CD4-positive, alpha-beta T cell treated with Interleukin-10 for 1 hour (primary cell): Measurements from ENCODE around the gene SARS2.
"Not testable (repeated sequence)": the region's sequence is repeated elsewhere in the genome, so short reads cannot be mapped to it uniquely, and the experiment has no call there.

ENCODE experiments used
- DNase-seq: peaks from one replicate; pipeline ENCODE4 v3.0.0-alpha.2; 2020

The SARS2 gene

DNA sequence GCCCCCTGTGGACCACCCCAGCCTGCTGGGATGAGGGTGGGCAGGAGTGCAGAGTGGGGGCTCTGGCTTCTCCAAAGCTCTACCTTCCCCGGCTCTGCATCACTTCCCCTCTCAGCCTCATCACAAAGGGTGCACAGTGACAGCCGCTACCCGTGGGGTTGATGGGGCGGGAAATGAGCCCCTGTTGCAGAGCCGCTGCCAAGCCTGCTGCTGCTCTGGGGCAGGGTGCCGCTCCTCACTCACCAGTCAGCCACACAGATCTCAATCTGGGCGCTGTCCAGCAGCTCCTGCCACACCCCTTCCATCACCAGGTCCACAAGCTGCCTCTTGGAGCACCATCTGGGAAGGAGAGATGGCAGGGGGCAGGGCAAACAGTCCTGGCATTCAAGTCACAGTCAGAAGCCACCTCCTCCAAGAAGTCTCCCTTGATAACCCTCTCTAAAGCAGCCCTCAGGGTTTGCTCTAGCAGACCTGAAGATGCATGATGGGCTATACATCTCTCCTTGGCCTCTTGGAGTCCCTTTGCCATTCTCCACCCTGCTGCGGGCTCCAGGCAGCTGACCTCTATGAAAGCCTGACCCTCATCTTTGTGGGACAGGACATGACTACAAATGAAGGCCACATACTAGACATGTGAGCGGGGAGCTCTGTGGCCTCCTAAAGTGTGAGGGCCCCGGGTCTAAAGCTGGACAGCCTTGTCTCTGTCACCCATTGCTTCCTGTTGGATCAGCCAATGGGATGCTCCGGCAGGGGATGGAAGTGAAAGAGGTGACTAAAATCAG is 15.9 kb upstream of the SARS2 start:
- no peak for DNase-seq

DNA sequence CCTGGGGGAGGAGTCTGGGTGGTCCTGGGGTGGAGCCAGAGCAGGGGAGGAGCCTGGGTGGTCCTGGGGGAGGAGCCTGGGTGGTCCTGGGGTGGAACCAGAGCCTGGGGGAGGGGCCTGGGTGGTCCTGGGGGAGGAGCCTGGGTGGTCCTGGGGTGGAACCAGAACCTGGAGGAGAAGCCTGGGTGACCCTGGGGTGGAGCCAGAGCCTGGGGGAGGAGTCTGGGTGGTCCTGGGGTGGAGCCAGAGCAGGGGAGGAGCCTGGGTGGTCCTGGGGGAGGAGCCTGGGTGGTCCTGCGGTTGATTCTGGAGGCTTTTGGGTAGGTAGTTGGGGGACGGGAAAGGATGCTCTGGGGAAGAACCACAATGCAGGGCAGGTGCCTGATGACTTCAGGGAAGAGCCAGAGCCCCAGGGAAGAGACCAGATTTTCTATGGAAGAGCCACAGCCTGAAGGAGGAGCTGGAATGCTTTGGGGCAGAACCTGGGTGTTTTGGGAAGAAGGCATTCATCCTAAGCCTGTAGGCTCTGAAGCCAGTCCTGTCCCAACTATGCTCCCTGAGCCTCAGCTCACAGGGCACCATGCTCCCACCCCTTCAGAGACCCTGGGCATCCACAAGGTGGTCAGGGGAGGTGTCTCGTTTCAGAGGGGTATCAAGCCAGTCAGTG is 15.1 kb upstream of the SARS2 start:
- no peak for DNase-seq

- DNase-seq: no peak
These were observed 14.5 kb upstream of the SARS2 start for GRCh38 chr19:38944981-38945506.

DNA sequence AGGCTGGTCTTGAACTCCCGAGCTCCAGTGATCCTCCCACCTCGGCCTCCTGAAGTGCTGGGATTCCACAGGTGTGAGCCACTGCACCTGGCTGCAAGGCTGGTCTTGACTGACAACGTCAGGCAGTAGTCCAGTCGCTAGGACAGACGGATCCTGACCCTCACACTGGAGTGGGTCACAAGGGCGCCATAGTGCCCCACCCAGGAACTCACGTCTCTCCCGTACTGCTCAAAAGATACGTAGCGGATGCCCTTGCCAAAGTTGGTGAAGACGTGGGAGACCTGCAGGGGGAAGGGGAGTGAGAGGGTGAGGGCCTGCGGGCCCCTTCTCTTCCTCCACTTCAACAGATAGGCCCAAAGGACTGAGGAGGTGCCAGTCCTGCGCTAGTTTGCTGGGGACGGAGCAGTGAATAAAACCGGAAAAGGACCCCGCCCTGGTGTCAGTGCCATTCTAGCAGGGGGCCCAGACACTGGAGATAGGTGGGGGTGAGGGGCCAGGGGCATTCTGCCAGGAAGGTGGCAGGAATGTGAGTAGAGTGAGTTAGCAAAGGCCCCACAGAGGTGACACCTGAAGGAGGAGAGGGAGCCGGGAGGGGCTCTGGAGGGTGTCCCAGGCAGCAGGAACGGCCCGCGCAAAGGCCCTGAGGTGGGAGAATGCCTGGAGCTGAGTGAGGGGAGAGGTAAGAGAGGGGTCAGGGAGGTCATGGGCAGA is 12.1 kb upstream of the SARS2 start:
- DNase-seq: no peak

- DNase-seq: no peak
These were observed 11.4 kb upstream of the SARS2 start for GRCh38 chr19:38941979-38942378.

GRCh38 chr19:38941466-38941865 is 10.9 kb upstream of the SARS2 start:
- not testable (repeated sequence) for DNase-seq

- DNase-seq: no peak
These were observed 9.4 kb upstream of the SARS2 start for GRCh38 chr19:38939957-38940356.

GRCh38 chr19:38933544-38933943 is 3.0 kb upstream of the SARS2 start:
- DNase-seq: no peak

DNA sequence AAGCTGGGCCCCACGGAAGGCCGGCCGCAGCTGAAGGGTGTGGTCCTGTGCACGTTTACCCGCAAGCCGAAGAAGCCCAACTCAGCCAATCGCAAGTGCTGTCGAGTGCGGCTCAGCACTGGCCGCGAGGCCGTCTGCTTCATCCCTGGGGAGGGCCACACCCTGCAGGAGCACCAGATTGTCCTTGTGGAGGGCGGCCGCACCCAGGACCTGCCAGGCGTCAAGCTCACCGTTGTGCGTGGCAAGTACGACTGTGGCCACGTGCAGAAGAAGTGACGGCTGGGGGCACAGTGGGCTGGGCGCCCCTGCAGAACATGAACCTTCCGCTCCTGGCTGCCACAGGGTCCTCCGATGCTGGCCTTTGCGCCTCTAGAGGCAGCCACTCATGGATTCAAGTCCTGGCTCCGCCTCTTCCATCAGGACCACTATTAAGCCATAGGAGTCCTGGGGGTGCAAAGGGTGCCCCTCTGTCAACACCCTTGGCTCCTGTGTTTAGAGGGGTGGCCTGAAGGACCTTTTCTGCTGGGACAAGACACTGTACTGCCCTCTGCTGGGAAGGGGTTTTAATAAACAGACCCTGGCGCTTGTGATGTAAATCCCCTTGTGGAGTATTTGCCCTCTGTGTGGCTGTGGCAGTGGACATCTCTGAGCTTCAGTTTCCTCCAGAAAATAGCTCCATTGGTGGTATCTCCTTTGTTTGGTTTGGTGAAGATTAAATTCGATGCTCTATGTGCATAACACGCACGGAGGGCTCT is 2.0 kb upstream of the SARS2 start:
- DNase-seq: peak; percentile 65

DNA sequence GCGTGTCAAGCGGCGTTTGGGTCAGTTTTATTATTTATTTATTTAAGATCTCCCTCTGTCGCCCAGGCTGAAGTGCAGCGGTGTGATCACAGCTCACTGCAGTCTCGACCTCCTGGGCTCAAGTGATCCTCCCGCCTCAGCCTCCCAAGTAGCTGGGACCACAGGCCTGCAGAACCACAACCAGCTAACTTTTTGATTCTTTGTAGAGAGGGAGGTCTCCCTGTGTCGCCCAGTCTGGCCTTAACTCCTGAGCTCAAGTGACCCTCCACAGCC is 894 bp upstream of the SARS2 start:
- DNase-seq: no peak

DNA sequence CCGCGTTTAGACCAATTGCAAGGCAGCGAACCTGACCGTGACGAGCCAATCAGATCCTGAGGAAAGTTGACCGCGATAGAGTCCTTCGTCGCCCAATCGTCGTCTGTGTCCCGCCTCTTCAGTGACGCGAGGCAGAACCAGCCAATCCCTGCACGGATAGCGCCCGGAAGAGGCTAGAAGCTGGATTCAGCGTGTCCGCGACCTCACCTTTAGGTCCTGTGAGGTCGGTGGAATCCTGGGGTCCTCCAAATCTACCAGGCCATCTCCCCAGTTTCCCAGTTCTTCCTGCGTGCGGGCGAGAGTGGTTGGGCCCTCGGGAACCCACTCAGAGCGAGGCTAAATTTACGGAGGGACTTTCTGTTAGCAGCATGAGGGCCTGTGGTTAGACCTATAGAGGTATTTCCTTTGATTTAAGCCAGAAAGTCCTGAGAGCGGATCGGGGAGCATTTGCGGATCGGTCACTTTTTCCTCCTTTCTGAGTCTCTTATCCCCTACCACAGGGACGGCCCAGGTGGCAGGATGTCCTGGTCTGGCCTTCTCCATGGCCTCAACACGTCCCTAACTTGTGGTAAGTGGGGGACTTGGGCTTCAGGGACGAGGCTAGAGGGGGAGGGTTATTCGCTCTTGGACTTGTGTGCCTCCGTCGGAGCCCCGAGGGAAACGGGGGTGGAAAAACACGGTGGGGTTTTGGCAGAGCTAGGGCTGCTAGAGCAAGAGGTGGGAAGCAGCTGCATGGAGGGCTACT is 385 bp upstream of the SARS2 start, which contains the start of gene MRPS12:
Gene MRPS12, plus strand, starts transcription at position 169 of the 745 bp plus-strand sequence. Its CDS starts 351 bp downstream, at position 520.
- peak; percentile 99 for DNase-seq

- peak; percentile 44 for DNase-seq
These were observed 2.1 kb downstream of the SARS2 start for GRCh38 chr19:38928391-38929001.

DNA sequence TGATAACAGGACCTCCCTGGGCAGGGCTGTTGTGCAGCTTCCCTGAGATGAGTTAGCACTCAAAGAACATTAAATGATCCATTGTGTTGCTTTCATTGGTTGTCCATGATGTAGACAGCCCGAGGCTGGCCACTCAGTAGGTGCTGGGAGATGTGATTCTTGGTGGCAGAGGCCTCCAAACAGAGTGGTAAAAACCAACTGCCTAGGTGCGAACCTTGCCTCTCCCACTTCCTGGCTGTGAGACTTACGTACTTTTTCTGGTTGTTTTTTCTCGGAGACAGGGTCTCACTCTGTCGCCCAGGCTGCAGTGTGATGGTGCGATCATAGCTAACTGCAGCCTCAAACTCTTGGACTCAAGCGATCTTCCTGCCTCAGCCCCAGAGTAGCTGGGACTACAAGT is 6.2 kb downstream of the SARS2 start:
- peak; percentile 63 for DNase-seq

GRCh38 chr19:38922482-38922881 is 8.1 kb downstream of the SARS2 start:
- DNase-seq: no peak

GRCh38 chr19:38921420-38922274 is 8.9 kb downstream of the SARS2 start:
- DNase-seq: no peak

GRCh38 chr19:38920602-38921419 is 9.8 kb downstream of the SARS2 start:
- DNase-seq: no peak

DNA sequence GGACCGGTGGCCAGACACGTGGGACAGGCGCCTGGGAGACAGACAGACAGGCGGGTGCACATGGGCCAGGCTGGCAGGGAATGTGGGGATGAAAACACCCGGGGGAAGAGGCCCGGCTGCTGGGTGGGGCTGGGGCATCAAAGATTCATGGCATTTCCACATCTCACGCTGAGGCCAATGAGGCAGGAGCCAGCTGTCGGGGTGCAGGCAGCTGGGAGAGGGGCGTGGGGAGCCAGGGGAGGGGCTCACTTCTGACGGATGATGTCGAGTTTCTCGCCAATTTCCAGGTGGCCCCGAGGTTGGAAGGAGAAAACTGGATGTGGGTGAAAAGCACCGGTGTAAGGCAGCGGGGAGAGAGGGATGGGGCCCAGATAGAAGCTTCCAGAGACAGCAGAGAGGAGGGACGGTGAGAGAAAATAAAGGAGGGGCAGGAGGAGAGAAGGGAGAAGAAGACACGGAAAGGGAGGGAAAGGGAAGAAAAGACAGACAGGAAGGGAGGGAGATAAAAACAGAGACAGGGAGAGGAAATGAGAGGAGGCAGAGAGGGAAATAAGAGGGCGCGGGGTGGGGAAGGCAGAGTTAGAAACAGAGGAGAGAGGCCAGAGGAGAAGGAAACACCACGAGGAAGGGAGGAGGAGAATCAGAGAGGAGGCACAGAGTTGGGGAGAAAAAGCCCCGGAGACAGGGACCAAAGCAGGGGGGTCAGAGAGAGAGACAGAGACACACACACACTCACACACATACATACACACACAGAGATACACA is 10.5 kb downstream of the SARS2 start:
- no peak for DNase-seq

GRCh38 chr19:38918526-38918925 is 12.0 kb downstream of the SARS2 start:
- no peak for DNase-seq

DNA sequence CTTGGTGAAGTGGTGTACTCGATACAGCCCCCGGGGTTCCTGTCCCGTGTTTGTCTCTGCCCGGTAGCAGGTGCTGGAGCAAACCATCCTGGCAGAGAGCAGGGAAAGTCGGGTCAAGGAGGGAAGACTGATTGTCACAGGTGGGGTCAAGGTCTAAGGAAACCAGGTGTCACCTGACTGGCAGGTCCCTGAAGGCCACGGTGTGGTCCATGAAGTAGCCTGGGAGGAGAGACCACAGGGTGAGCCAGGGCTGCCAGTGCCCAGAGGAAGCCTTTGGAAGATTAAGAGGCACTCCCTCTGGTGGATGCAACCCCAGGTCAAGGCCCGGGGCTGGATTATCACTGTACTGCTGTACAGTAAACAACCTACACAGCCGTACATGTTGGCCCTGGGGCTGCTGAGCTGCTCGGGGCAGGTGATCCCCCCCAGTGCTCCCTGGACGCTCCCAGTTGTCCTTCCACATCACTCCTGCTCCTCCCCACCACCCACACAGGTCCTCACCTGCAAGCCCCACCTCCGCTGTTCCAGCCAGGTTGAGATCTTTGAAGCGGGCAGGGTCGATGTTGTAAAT is 12.6 kb downstream of the SARS2 start:
- DNase-seq: no peak
